ENCODE data around the gene TIPARP.

Gene TIPARP

DNA sequence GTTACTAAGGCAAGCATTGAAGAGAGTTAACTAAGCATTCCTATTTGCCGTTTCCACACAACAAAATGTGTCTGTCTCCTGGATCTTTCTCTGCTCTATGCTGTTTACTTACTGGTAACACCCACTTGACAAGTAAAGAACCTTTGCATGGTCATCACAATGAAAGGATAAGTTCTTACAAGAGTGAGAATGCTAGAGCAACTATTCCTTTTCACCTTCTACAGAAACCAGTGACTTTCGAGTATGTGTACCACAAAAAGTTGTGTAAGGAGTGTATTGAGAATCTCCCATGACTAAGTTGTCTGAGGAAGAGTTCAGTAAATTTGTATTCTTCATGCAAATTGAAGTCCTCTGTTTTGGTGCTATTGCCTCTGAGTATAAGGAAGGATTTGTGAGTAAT, 10.8 kb downstream of the TIPARP start:
- FAIRE-seq, result no peak
- DNase-seq (ENCODE audit: insufficient read length, low spot score), result no peak

DNA sequence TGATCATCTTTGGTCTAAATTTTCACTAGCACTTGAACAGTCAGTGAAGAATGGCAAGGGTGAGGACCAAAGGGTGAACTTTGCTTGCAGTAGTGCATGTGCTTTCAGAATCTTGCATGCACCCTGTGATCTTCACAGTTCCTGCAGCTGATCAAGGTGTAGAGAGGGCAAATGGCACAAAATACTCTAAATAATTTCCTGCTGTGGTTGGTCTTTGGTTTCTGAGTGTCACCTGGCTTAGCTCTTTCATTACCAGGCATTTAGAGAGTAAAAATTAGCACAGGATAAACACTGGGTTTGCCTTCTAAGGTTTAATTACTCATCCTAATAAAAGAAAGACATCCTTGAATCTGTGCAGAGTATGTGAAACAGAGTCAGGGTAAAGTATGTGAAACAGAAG, 11.4 kb downstream of the TIPARP start:
- FAIRE-seq (no peak), DNase-seq (ENCODE audit: insufficient read length, low spot score) (no peak)
- no peak for TF ChIP-seq CTCF (IDR thresholded peaks at IDR 0.05; ENCODE audit: insufficient read depth, missing control alignments)

More for the DNA sequence above, 10.8 kb downstream of the TIPARP start:
- TF ChIP-seq CTCF (IDR thresholded peaks at IDR 0.05; ENCODE audit: insufficient read depth, missing control alignments), result no peak

GRCh38 chr3:156687023-156687422, 12.6 kb downstream of the TIPARP start:
- TF ChIP-seq CTCF (IDR thresholded peaks at IDR 0.05; ENCODE audit: insufficient read depth, missing control alignments), result no peak
- FAIRE-seq (no peak), DNase-seq (ENCODE audit: insufficient read length, low spot score) (no peak)

- FAIRE-seq (no peak), DNase-seq (ENCODE audit: insufficient read length, low spot score) (no peak)
- no peak for TF ChIP-seq CTCF (IDR thresholded peaks at IDR 0.05; ENCODE audit: insufficient read depth, missing control alignments)
These were observed 14.5 kb downstream of the TIPARP start for GRCh38 chr3:156688632-156689452.

- TF ChIP-seq CTCF (IDR thresholded peaks at IDR 0.05; ENCODE audit: insufficient read depth, missing control alignments), result no peak
- DNase-seq (ENCODE audit: insufficient read length, low spot score) (no peak), FAIRE-seq (no peak)
These were observed 15.2 kb downstream of the TIPARP start for GRCh38 chr3:156689608-156690007.

- FAIRE-seq (no peak), DNase-seq (ENCODE audit: insufficient read length, low spot score) (no peak)
- TF ChIP-seq CTCF (IDR thresholded peaks at IDR 0.05; ENCODE audit: insufficient read depth, missing control alignments), result no peak
These were observed 17.5 kb downstream of the TIPARP start for GRCh38 chr3:156691920-156692319.

DNA sequence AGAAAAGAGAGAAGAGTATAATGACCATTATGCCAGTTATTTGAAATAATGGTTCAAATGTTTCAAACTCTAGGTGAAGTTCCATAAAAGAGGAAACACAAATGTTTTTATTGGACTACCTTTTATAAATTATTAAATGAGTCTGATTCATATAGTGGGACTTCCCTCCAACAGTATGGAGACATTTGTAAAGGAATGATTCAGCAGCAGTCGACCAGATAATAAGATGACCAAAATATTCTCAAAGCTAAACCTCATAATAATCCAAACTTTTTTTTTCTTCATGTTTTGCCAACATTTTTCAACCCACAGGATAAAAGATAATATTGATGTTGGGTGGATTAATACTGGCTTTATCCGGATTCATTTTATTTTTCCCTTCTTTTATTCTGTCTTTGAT, 18.8 kb downstream of the TIPARP start:
- TF ChIP-seq CTCF (IDR thresholded peaks at IDR 0.05; ENCODE audit: insufficient read depth, missing control alignments), result no peak
- DNase-seq (ENCODE audit: insufficient read length, low spot score), result no peak
- no peak for FAIRE-seq

Measured in D721Med (cell line).